Thoracic aorta (tissue), 2 donors: Measurements from ENCODE around the gene SAMD10. TPM values are rescaled to one million over a fixed set of nuclear protein-coding genes. Genes with fewer than 3 reads are reported as not detected.

Source experiments
- ATAC-seq: fragments of 150-250 bp; one replicate; pipeline ENCODE4 v1.8.0; 2017; ENCODE audit warnings: low read depth; ENCODE audit not compliant: insufficient number of reproducible peaks, low FRiP score
- DNase-seq: peaks from one replicate; pipeline ENCODE4 v3.0.0-alpha.2; 2020; ENCODE audit warnings: low spot score
- H3K27ac ChIP-seq, 2 donors: fragments of 200-600 bp; sonication (generic); 1 replicate in 1 of 2; 2 replicates in 1 of 2; pipeline ENCODE4 v1.5.1; 2016; ENCODE audit warnings: mild to moderate bottlenecking in 2 of 2, moderate library complexity in 2 of 2
- H3K27me3 ChIP-seq: fragments of 200-600 bp; sonication (generic); replicated peaks from 2 replicates; pipeline ENCODE4 v1.6.0; 2016; ENCODE audit warnings: mild to moderate bottlenecking; ENCODE audit not compliant: insufficient read depth
- H3K36me3 ChIP-seq: fragments of 200-600 bp; sonication (generic); one replicate; pipeline ENCODE4 v1.5.1; 2016
- H3K4me1 ChIP-seq, 2 donors: fragments of 200-600 bp; sonication (generic); 1 replicate in 1 of 2; 2 replicates in 1 of 2; pipeline versions ENCODE4 v1.5.1 to v1.6.0; 2016; ENCODE audit warnings: low read depth in 2 of 2, mild to moderate bottlenecking in 1 of 2; ENCODE audit not compliant: control insufficient read depth in 1 of 2
- H3K4me3 ChIP-seq: fragments of 200-600 bp; sonication (generic); 2 replicates; pipeline ENCODE4 v1.5.1; 2016; ENCODE audit warnings: mild to moderate bottlenecking
- H3K9me3 ChIP-seq: fragments of 200-600 bp; sonication (generic); 2 replicates; pipeline ENCODE4 v1.5.1; 2016
- CTCF ChIP-seq: fragments of 200-600 bp; sonication (generic); IDR thresholded peaks from one replicate; pipeline ENCODE4 v1.5.1; 2019; ENCODE audit warnings: antibody characterized with exemption
- total RNA-seq, 2 donors: library from RNA; depleted of rRNA; stranded (reverse); fragments of >200 nt; gene quantifications; one replicate each; pipeline versions ENCODE4 v1.1.0 to v1.2.3, GENCODE V29; 2016

The SAMD10 gene
- total RNA-seq, 2 donors from 2014 or later: 0.78 to 3.0 TPM

- H3K27ac ChIP-seq: peak overlapping the region in 1 of 2 donors; percentile 12
- peaks cover 0 to 2% of the 10 kb centered on the region in 2 donors for H3K4me1 ChIP-seq
- TF ChIP-seq CTCF: no peak
- no peaks in the 10 kb centered on the region for H3K9me3 ChIP-seq
- no peak for ATAC-seq
- H3K36me3 ChIP-seq: peaks cover 46% of the 10 kb centered on the region
- H3K4me3 ChIP-seq: no peak overlapping the region
- no peak for DNase-seq
- no peaks in the 10 kb centered on the region for H3K27me3 ChIP-seq
Measured at GRCh38 chr20:63942250-63942951, 37.0 kb downstream of the SAMD10 start.

- Histone ChIP-seq H3K27me3 (no peaks in the 10 kb centered on the region), H3K36me3 (peaks cover 46% of the 10 kb centered on the region), H3K4me3 (no peak overlapping the region), H3K4me1 (no peaks in the 10 kb centered on the region), H3K9me3 (no peaks in the 10 kb centered on the region), H3K27ac (no peak overlapping the region)
- no peak for ATAC-seq
- no peak for DNase-seq
- no peak for TF ChIP-seq CTCF
Measured at GRCh38 chr20:63941282-63942081, 38.0 kb downstream of the SAMD10 start.

- ATAC-seq (no peak), DNase-seq (no peak)
- no peak overlapping the region for H3K4me3 ChIP-seq
- H3K9me3 ChIP-seq: no peaks in the 10 kb centered on the region
- H3K27ac ChIP-seq: no peak overlapping the region
- TF ChIP-seq CTCF: no peak
- H3K4me1 ChIP-seq: no peaks in the 10 kb centered on the region
- H3K36me3 ChIP-seq: peaks cover 43% of the 10 kb centered on the region
- no peaks in the 10 kb centered on the region for H3K27me3 ChIP-seq
Measured at GRCh38 chr20:63940472-63941266, 38.8 kb downstream of the SAMD10 start.

- DNase-seq: no peak
- no peaks in the 10 kb centered on the region for H3K27me3 ChIP-seq
Measured at GRCh38 chr20:63940071-63940471, 39.4 kb downstream of the SAMD10 start.

More at GRCh38 chr20:63940071-63940471, 39.4 kb downstream of the SAMD10 start:
- Histone ChIP-seq H3K4me1 (no peaks in the 10 kb centered on the region), H3K9me3 (no peaks in the 10 kb centered on the region), H3K36me3 (peaks cover 40% of the 10 kb centered on the region), H3K27ac (no peak overlapping the region), H3K4me3 (no peak overlapping the region)
- no peak for ATAC-seq
- no peak for TF ChIP-seq CTCF
